Mesothelial cell of epicardium (in vitro differentiated cells): Measurements from ENCODE around the gene CHRM1. TPM values are rescaled to one million over a fixed set of nuclear protein-coding genes. Genes with fewer than 3 reads are reported as not detected.
A peak's percentile ranks its signal among the peaks of the same experiment; 100 is the strongest.

Experiments used
- DNase-seq, 2 experiments: peaks; one replicate each; pipeline ENCODE4 v3.0.0; 2021; ENCODE audit warnings: low spot score in 2 of 2; ENCODE audit not compliant: unreplicated experiment in 2 of 2
- H3K27ac Mint-ChIP-seq: 2 replicates; pipeline ENCODE4 v1.8.0; 2021; ENCODE audit warnings: mixed read lengths
- H3K27me3 Mint-ChIP-seq: 2 replicates; pipeline ENCODE4 v1.8.0; 2021; ENCODE audit warnings: low read depth, mixed read lengths
- H3K36me3 Mint-ChIP-seq: 2 replicates; pipeline ENCODE4 v1.8.0; 2021; ENCODE audit warnings: mixed read lengths
- H3K4me1 Mint-ChIP-seq: 2 replicates; pipeline ENCODE4 v1.8.0; 2021; ENCODE audit warnings: mixed read lengths
- H3K4me3 Mint-ChIP-seq: 2 replicates; pipeline ENCODE4 v1.8.0; 2021; ENCODE audit warnings: mild to moderate bottlenecking, moderate library complexity, mixed read lengths
- H3K9me3 Mint-ChIP-seq: 2 replicates; pipeline ENCODE4 v1.8.0; 2021; ENCODE audit warnings: mixed read lengths
- CTCF ChIP-seq: fragments of 200-600 bp; sonication (generic); IDR thresholded peaks from one replicate; pipeline ENCODE4 v1.5.0; 2021; ENCODE audit warnings: antibody characterized with exemption; ENCODE audit not compliant: unreplicated experiment
- total RNA-seq: library from RNA; stranded (reverse); gene quantifications from 3 replicates; pipeline ENCODE4 v1.2.1, GENCODE V29; 2021

The CHRM1 gene
- total RNA-seq, 1 donor from 2014 or later: 0.09 TPM

GRCh38 chr11:62923601-62924411 is 2.6 kb upstream of the CHRM1 start:
- Mint-ChIP-seq H3K36me3 (no peaks in the 10 kb centered on the region), H3K9me3 (no peaks in the 10 kb centered on the region), H3K4me1 (peaks cover 57% of the 10 kb centered on the region), H3K27ac (no peak overlapping the region), H3K27me3 (peaks cover 66% of the 10 kb centered on the region), H3K4me3 (peak overlapping the region; percentile 59)
- no peak for DNase-seq
- TF ChIP-seq CTCF: no peak

GRCh38 chr11:62922653-62923431 is 1.7 kb upstream of the CHRM1 start:
- peaks cover 47% of the 10 kb centered on the region for H3K4me1 Mint-ChIP-seq
- no peak overlapping the region for H3K27ac Mint-ChIP-seq
- no peak for DNase-seq
- H3K4me3 Mint-ChIP-seq: peak overlapping the region; percentile 59
- H3K27me3 Mint-ChIP-seq: peaks cover 58% of the 10 kb centered on the region
- H3K36me3 Mint-ChIP-seq: no peaks in the 10 kb centered on the region
- no peaks in the 10 kb centered on the region for H3K9me3 Mint-ChIP-seq
- TF ChIP-seq CTCF: no peak

GRCh38 chr11:62922189-62922589 is 1.0 kb upstream of the CHRM1 start:
- peaks cover 51% of the 10 kb centered on the region for H3K27me3 Mint-ChIP-seq
- no peaks in the 10 kb centered on the region for H3K36me3 Mint-ChIP-seq
- H3K27ac Mint-ChIP-seq: peak overlapping the region; percentile 54
- no peaks in the 10 kb centered on the region for H3K9me3 Mint-ChIP-seq
- DNase-seq: no peak
- TF ChIP-seq CTCF: no peak
- H3K4me1 Mint-ChIP-seq: peaks cover 42% of the 10 kb centered on the region
- H3K4me3 Mint-ChIP-seq: peak overlapping the region; percentile 53

- Mint-ChIP-seq H3K36me3 (no peaks in the 10 kb centered on the region), H3K27me3 (peaks cover 46% of the 10 kb centered on the region), H3K4me1 (peaks cover 42% of the 10 kb centered on the region), H3K27ac (no peak overlapping the region), H3K9me3 (no peaks in the 10 kb centered on the region), H3K4me3 (peak overlapping the region; percentile 26)
- DNase-seq: peak in 1 of 2 experiments; percentile 67
- TF ChIP-seq CTCF: no peak
Observed at GRCh38 chr11:62921573-62922188, 518 bp upstream of the CHRM1 start.

GRCh38 chr11:62919898-62920640 is 1.1 kb downstream of the CHRM1 start:
- Mint-ChIP-seq H3K4me1 (peaks cover 29% of the 10 kb centered on the region), H3K27me3 (peaks cover 30% of the 10 kb centered on the region), H3K27ac (no peak overlapping the region), H3K9me3 (no peaks in the 10 kb centered on the region), H3K36me3 (no peaks in the 10 kb centered on the region), H3K4me3 (no peak overlapping the region)
- no peak for DNase-seq
- TF ChIP-seq CTCF: no peak
